Colon (tissue), 2 donors: Measurements from ENCODE around the gene RCN1.
"Not testable (repeated sequence)": the region's sequence is repeated elsewhere in the genome, so short reads cannot be mapped to it uniquely, and the experiment has no call there.

ENCODE experiments used
- FAIRE-seq: peaks from 2 replicates; lab custom pipeline; 2012; peaks lifted over from hg19 to GRCh38; lab: Jason Lieb, UNC
- donor health status: control.
- donor health status: control.

RCN1 gene

GRCh38 chr11:32079553-32079952 lies 11.3 kb upstream of the RCN1 start:
- FAIRE-seq: no peak

DNA sequence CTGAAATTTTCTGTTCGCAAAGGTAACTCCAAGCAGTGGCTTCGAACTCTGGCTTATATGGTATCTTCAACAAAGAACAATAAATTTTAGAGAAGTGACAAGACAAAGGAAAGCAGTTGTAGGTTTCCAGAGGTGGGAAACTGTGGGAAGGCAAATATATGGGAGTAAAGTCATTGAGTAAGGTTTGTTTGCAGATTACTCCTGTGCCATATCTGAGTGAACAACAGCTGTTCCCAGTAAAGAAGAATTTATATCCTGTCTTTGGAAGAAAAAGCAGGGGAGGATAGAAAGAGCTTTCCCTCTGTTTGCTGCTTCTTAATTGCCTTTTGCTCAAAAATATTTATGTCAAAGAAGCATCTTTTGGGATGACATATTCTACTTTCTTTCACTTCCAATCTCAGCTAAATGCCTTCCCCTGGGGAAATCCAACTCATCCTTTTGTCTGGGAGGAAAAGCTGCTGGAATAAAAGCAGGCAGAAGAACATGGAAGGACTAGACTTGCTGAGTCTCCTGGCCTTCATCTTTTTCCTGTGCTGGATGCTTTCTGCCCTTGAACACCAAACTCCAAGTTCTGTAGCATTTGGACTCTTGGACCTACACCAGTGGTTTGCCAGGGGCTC lies 10.4 kb upstream of the RCN1 start:
- no peak for FAIRE-seq

GRCh38 chr11:32081129-32081641 lies 9.7 kb upstream of the RCN1 start:
- FAIRE-seq: no peak

GRCh38 chr11:32081901-32082300 lies 9.0 kb upstream of the RCN1 start:
- FAIRE-seq: no peak

DNA sequence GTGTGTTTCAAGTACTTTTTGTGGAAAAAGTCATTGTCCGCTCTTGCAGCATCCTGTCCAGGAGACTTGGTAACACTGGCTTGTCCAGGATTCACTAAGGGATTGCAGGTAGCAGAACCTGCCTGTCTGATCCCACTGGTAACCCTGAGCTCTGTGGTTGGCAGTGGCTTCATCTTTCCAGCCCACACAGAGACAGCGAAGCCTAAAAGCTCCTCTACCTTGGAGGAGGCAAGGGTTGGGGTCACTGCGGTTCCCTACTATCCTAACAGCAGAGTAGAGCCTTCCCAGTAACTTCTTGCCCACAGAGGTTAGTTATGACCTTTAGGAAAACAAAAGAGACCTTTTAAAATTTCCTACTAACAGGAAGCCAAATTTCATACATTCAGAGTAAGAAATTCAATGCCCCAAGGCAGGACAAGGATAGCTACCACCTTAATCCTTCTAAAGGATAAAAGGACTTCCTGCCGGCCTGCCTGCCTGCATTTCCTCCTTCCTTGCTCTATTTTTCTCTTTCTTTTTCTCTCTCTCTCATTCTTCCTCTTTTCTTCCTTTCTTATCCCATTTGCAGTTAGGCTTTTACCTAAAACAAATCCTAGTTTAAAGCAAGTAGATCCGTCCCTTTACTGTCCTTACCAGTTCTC lies 8.4 kb upstream of the RCN1 start:
- FAIRE-seq: no peak

GRCh38 chr11:32087597-32087996 lies 3.3 kb upstream of the RCN1 start:
- FAIRE-seq: no peak

DNA sequence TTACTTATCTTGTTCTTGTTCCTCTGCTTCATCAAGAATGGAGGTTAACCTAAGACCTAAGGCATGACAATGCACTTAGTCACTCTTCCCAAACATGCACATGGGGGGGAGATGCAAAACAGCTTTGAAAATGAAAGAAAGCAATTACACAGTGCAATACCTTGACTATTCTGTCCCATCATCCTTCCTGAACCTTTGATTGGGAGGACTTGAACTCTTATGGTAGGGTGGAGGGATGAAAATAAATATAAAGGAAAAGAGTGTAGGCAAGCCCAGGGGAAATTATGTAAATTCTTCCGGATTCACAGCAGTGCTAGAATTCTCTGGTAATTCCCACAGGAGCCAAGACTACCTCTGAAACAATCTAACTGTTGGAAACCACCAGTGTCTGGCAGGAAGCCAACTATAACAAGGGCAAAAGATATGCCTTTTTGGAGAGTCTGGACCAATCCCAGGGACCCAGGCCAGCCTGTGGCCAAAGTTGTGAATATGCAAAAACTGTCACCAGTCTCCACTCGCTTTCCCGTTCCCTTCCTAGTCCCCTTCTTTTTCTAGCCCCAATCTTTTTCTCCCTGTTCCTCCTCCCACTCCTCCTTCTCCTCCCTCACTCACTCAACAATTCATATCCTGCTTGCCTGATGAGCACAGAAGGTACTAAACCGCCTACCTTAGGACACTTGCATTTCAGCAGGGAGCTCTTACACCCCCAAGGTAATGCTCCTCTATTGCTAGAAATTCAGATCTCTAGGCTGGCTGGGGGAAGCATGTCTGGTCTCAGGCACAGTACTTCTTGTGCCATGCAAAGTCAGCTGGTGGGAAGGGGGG lies 2.5 kb upstream of the RCN1 start:
- FAIRE-seq: no peak

- no peak for FAIRE-seq
Measured at GRCh38 chr11:32092581-32093170, 1.8 kb downstream of the RCN1 start.

DNA sequence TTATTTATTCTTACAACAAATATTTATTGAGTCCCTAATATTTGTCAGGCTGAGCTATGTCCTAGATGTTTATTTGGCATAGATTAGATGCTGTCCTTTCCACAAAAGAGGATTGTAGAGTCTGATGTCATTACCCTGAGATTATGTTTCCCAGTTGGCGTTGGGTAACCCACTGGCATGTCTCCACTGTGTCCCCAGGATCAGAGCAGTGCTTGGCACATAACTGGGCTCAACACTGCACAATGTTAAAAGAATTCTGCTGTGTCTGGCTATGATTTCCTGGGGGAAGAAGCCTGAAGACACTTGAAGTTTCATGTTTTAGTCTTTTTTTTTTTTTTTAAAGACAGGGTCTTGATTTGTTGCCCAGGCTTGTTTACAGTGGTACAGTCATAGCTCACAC lies 4.0 kb downstream of the RCN1 start:
- no peak for FAIRE-seq

GRCh38 chr11:32098142-32098903 lies 7.4 kb downstream of the RCN1 start:
- FAIRE-seq: no peak

- FAIRE-seq: no peak
Measured at GRCh38 chr11:32099516-32099915, 8.6 kb downstream of the RCN1 start.

- FAIRE-seq: no peak
Measured at GRCh38 chr11:32100495-32100894, 9.6 kb downstream of the RCN1 start.

- no peak for FAIRE-seq
Measured at GRCh38 chr11:32101791-32102190, 10.9 kb downstream of the RCN1 start.

DNA sequence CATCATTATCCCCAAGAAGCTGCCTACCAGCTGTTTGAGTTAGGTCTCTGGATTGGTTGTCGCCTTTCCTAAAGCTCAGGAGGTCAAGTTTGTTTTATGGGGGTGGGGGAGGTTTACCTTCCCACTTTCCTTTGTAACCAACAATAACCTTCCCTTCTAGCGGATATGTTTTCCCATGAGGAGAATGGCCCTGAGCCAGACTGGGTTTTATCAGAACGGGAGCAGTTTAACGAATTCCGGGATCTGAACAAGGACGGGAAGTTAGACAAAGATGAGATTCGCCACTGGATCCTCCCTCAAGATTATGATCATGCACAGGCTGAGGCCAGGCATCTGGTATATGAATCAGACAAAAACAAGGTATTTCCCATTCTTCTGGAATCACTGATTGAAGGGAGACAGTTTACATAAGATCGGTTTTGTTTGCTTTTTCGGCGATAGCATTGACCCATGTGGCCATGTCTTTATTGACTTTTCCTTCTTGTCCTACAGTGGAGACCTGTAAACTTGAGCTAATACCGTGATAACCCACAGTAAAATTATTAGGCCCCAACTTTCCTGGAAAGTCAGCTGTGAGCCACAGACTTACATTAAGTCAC lies 12.3 kb downstream of the RCN1 start:
- FAIRE-seq: not testable (repeated sequence)

- FAIRE-seq: no peak
Measured at GRCh38 chr11:32103941-32104340, 13.1 kb downstream of the RCN1 start.

GRCh38 chr11:32105871-32106560 lies 15.1 kb downstream of the RCN1 start:
- no peak for FAIRE-seq

DNA sequence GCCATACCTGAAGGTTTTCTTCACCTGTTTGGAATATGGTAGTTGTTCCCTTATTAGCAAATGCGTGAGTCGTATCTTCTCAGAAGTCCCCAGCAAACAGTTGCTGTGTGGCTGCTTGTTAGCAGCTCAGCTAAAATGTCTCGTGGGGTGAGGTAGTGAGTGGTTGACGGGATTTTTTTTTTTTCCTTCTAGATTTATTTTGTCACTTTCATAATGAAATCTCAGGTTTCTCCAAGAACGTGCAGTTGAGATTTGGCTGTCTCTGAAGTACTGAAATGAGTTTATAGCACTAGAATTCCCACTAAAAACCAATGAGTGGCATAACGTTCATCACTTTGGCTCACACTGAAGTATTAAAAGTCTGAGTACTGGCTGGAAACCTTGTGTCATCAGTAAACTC lies 16.8 kb downstream of the RCN1 start:
- no peak for FAIRE-seq

GRCh38 chr11:32108576-32108975 lies 17.7 kb downstream of the RCN1 start:
- no peak for FAIRE-seq

DNA sequence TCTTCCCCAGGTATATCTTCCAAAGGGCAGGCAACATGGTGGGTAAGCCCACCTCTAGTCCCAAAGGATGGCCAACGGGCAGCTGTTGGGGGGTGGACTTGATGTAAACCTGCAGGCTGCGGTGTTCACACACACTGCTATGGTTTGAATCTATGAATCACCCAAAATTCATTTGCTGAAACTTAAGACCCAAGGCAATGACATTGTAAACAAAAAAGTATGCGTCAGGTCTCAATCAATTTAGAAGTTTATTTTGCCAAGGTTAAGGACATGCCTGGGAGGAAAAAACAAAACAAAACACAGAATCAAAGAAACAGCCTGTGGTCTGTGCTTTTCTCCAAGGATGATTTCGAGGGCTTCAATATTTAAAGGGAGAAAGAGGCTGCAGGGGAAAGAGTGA lies 18.3 kb downstream of the RCN1 start:
- no peak for FAIRE-seq

- FAIRE-seq: no peak
Measured at GRCh38 chr11:32109592-32109991, 18.7 kb downstream of the RCN1 start.

DNA sequence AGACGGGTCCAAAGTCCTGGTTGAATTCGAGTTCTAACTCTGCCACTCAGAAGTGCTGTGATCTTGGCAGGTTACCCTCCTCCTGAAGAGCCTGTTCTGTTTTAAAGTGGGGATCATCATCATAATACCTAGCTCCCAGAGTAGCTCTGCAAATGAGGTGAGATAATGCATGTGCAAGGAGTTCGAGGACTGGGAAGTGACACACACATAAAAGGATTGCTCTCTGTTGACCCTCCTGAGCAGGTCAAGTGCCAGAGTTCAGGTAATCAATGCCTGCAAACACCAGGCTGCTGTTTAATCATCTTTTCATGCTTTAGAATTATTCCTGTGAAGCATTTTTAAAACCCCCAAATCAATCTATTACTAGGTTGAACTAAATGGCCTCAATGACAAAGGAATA lies 19.9 kb downstream of the RCN1 start:
- no peak for FAIRE-seq
